GM20000 (cell line): ENCODE results near the gene PLA2R1.

Experiments
- DNase-seq: peaks from one replicate; pipeline ENCODE4 v3.0.0; 2012; ENCODE audit warnings: low spot score
- CTCF ChIP-seq: IDR thresholded peaks from 2 replicates; pipeline ENCODE4 v1.5.1; 2012; ENCODE audit warnings: mild to moderate bottlenecking, control low read depth; ENCODE audit errors: extremely low read depth, missing control alignments

PLA2R1 gene

GRCh38 chr2:159933040-159933726 is 129.2 kb downstream of the PLA2R1 start:
- no peak for DNase-seq
- TF ChIP-seq CTCF: no peak

GRCh38 chr2:159926695-159927094 is 135.7 kb downstream of the PLA2R1 start:
- no peak for TF ChIP-seq CTCF
- no peak for DNase-seq

- no peak for DNase-seq
- TF ChIP-seq CTCF: no peak
These were observed 136.4 kb downstream of the PLA2R1 start for GRCh38 chr2:159925975-159926374.

- no peak for TF ChIP-seq CTCF
- peak; percentile 34 for DNase-seq
These were observed 139.9 kb downstream of the PLA2R1 start for GRCh38 chr2:159922563-159922962.

GRCh38 chr2:159921752-159922404 is 140.5 kb downstream of the PLA2R1 start:
- TF ChIP-seq CTCF: peak; percentile 89
- DNase-seq: peak; percentile 77

- no peak for TF ChIP-seq CTCF
- DNase-seq: no peak
These were observed 145.9 kb downstream of the PLA2R1 start for GRCh38 chr2:159916511-159916910.

GRCh38 chr2:159913900-159914299 is 148.5 kb downstream of the PLA2R1 start:
- no peak for TF ChIP-seq CTCF

More at GRCh38 chr2:159913900-159914299, 148.5 kb downstream of the PLA2R1 start:
- DNase-seq: no peak
